AG10803 (cell line): Measurements from ENCODE around the gene NOSTRIN.

Source experiments
- DNase-seq: peaks from one replicate; pipeline ENCODE4 v3.0.0; 2010; ENCODE audit warnings: low read depth
- H3K4me3 ChIP-seq: 2 replicates; pipeline ENCODE4 v1.5.1; 2011; ENCODE audit warnings: mild to moderate bottlenecking, low read length, control low read depth
- CTCF ChIP-seq: conservative IDR thresholded peaks from 2 replicates; pipeline ENCODE4 v1.5.1; 2011; ENCODE audit warnings: mild to moderate bottlenecking, low read length, control low read depth, inconsistent platforms

Gene NOSTRIN

GRCh38 chr2:168798076-168798887, 4.2 kb upstream of the NOSTRIN start:
- no peak overlapping the region for H3K4me3 ChIP-seq
- DNase-seq: no peak
- no peak for TF ChIP-seq CTCF

- H3K4me3 ChIP-seq: no peak overlapping the region
- no peak for TF ChIP-seq CTCF
- no peak for DNase-seq
These were observed 3.5 kb upstream of the NOSTRIN start for GRCh38 chr2:168798888-168799410.

GRCh38 chr2:168801471-168801870, 966 bp upstream of the NOSTRIN start:
- TF ChIP-seq CTCF: no peak
- no peak overlapping the region for H3K4me3 ChIP-seq
- no peak for DNase-seq

- no peak for DNase-seq
- no peak for TF ChIP-seq CTCF
- no peak overlapping the region; the same call in 1 of the 2 replicates for H3K4me3 ChIP-seq
These were observed 655 bp downstream of the NOSTRIN start for GRCh38 chr2:168802859-168803725.

GRCh38 chr2:168804214-168804613, 1.8 kb downstream of the NOSTRIN start:
- no peak overlapping the region for H3K4me3 ChIP-seq
- no peak for DNase-seq
- TF ChIP-seq CTCF: no peak

- no peak for DNase-seq
- no peak for TF ChIP-seq CTCF
- H3K4me3 ChIP-seq: no peak overlapping the region
These were observed 3.2 kb downstream of the NOSTRIN start for GRCh38 chr2:168805615-168806014.
